ENCODE data around the gene FILIP1L. TPM values are rescaled to one million over a fixed set of nuclear protein-coding genes. Genes with fewer than 3 reads are reported as not detected.

Gene FILIP1L
- total RNA-seq, 3 donors from 2014 or later = 19.8 to 23.7 (median 23.3) TPM

DNA sequence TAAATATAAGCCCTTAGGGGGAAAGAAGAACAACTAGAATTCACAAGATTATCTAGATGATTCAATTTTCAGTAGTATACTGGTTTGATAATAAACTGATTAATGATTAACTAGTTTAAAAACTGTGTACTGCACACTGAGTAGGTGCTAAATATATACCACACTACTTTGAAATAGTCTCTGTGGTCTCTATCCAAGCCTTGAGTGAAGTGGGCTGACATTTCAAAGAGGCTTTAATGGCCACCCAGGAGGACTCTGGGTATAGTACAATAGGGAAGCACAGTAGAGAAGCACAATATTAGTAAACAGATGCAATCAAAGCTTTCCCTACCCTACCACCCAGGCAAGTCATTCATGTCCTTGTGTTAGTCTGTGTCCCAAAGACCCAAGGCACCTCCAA lies 46.7 kb downstream of the FILIP1L start:
- H3K36me3 ChIP-seq = no peaks in the 10 kb centered on the region
- TF ChIP-seq POLR2A (IDR thresholded peaks at IDR 0.05) = no peak
- no peak for TF ChIP-seq POLR2AphosphoS5 (IDR thresholded peaks at IDR 0.05)
- TF ChIP-seq, protein P1, sequence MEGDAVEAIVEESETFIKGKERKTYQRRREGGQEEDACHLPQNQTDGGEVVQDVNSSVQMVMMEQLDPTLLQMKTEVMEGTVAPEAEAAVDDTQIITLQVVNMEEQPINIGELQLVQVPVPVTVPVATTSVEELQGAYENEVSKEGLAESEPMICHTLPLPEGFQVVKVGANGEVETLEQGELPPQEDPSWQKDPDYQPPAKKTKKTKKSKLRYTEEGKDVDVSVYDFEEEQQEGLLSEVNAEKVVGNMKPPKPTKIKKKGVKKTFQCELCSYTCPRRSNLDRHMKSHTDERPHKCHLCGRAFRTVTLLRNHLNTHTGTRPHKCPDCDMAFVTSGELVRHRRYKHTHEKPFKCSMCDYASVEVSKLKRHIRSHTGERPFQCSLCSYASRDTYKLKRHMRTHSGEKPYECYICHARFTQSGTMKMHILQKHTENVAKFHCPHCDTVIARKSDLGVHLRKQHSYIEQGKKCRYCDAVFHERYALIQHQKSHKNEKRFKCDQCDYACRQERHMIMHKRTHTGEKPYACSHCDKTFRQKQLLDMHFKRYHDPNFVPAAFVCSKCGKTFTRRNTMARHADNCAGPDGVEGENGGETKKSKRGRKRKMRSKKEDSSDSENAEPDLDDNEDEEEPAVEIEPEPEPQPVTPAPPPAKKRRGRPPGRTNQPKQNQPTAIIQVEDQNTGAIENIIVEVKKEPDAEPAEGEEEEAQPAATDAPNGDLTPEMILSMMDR (IDR thresholded peaks at IDR 0.05) = no peak
- H3K27me3 ChIP-seq = no peaks in the 10 kb centered on the region
- H3K4me1 ChIP-seq = no peaks in the 10 kb centered on the region
- no peaks in the 10 kb centered on the region for H3K9me3 ChIP-seq
- intact Hi-C loops (cut with DNase I; ENCODE audit: low total_unique reads) = no loop called here
- no peak overlapping the region for H3K27ac ChIP-seq
- no peak overlapping the region for H3K4me3 ChIP-seq
- DNase-seq (ENCODE audit: low spot score in 2 of 2) = no peak

DNA sequence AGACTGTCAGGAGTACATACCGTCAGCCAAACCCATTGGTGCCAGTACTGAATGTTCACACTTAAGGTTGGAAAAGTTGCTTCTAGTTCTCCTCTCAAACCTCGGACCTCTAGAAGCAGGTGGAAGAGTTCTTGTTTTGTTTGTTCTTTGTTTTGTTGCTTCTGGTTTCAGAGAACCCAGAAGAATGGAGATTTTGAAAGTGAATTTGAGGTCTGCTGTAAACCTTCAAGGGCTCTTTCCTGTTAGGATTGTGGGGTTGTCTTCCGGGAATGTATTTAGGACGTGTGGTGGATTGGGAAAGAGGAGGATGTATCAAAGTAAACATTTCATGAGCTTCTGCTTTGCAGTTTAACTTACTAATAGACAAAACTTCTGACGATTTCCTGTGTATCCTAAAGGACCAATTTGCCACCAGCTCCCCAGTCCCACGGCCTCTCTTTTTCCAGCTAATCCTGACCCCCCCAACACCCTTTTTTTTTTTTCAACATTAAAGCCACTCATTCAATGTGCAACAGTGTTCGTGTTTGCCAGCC lies 50.3 kb downstream of the FILIP1L start:
- no peak for DNase-seq (ENCODE audit: low spot score in 2 of 2)
- TF ChIP-seq POLR2A (IDR thresholded peaks at IDR 0.05) = no peak
- TF ChIP-seq, protein P1 (IDR thresholded peaks at IDR 0.05) = no peak
- TF ChIP-seq POLR2AphosphoS5 (IDR thresholded peaks at IDR 0.05) = no peak
- Histone ChIP-seq H3K4me3 (no peak overlapping the region), H3K36me3 (no peaks in the 10 kb centered on the region), H3K4me1 (no peaks in the 10 kb centered on the region), H3K27me3 (no peaks in the 10 kb centered on the region), H3K27ac (no peak overlapping the region), H3K9me3 (no peaks in the 10 kb centered on the region)
- intact Hi-C loops (cut with DNase I; ENCODE audit: low total_unique reads) = no loop called here

DNA sequence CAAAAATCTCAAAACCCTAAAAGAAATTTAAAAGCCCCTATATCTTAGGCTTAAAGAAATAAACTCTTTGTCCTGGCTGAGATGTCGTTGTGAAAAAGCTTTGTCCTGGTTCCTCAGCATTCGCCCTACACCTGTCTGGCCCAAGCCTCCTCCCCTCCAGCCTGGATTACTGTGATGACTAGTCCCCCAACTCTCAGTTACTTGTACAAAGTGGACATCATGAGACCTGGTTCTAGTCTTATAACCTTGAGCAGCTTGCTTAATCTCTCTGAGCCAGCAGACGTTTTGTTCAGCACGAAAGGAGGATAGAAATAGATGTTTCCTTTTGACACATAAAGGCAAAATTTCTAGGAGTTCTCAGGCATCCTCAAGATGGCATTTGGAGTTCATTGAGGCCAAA lies 51.6 kb downstream of the FILIP1L start:
- no peak overlapping the region for H3K27ac ChIP-seq
- intact Hi-C loops (cut with DNase I; ENCODE audit: low total_unique reads) = no loop called here

DNA sequence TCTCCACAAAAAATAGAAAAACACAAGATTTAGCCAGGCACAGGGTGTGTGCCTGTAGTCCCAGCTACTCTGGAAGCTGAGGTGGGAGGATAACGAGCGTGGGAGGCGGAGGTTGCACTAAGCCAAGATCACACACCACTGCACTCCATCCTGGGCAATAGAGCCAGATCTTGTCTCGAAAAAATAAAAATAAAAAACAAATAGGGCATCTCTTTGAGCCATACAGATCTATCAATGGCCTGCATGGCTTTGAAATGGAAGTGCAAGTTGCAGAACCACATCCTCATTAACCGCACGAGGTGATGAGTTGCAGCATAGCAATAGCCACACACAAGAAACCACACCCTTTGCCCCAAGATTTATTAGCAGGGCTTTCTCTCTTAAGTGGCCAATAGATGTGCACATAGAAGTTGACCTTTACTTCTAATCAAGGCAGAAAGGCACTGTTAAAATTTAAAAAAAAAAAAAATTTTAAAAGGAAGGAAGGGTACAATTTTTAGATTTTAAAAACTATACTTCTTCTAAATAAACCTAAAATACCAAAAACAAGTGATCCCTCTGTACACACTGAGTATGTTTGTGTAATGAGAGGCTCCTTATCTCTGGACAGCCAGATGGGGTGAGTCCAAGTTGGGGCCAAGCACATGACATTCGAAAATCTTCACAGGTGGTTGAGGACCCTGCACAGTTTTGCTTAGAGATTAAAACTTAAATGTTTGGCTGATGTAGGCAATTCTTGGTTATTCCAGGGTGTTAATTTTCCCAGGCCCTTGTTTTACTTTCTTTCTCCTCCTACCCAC lies 53.4 kb downstream of the FILIP1L start:
- intact Hi-C loops (cut with DNase I; ENCODE audit: low total_unique reads) = no loop called here

More for the DNA sequence above, 51.6 kb downstream of the FILIP1L start:
- Histone ChIP-seq H3K4me3 (no peak overlapping the region), H3K9me3 (no peaks in the 10 kb centered on the region), H3K27me3 (no peaks in the 10 kb centered on the region), H3K36me3 (no peaks in the 10 kb centered on the region), H3K4me1 (no peaks in the 10 kb centered on the region)
- no peak for DNase-seq (ENCODE audit: low spot score in 2 of 2)
- TF ChIP-seq POLR2AphosphoS5 (IDR thresholded peaks at IDR 0.05) (no peak), POLR2A (IDR thresholded peaks at IDR 0.05) (no peak)
- TF ChIP-seq, protein P1 (IDR thresholded peaks at IDR 0.05) = no peak

DNA sequence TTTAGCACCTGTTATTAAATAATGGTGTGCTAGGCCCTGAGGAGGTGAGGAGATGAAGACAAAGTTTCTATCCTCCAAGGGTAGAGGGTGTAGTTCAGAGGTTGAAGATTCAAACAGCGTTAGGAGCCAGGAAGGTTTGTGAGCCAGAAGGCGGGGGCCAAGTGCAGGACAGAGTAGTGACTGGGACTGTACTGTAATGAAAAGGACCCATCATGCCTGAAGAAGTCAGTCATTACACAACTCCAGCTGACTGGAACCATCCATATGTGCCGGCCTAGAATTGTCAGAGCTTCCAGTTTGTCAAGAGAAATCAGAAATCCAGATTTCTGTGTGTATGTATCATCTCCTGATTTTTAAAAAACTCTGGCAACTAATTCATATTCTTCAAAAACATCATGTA lies 54.8 kb downstream of the FILIP1L start:
- no peak overlapping the region for H3K27ac ChIP-seq
- H3K9me3 ChIP-seq = no peaks in the 10 kb centered on the region
- H3K4me3 ChIP-seq = no peak overlapping the region
- H3K4me1 ChIP-seq = no peaks in the 10 kb centered on the region
- TF ChIP-seq, protein P1 (IDR thresholded peaks at IDR 0.05) = no peak
- no peak for TF ChIP-seq POLR2AphosphoS5 (IDR thresholded peaks at IDR 0.05)
- no peak for TF ChIP-seq POLR2A (IDR thresholded peaks at IDR 0.05)
- no peaks in the 10 kb centered on the region for H3K27me3 ChIP-seq
- intact Hi-C loops (cut with DNase I; ENCODE audit: low total_unique reads) = no loop called here
- DNase-seq (ENCODE audit: low spot score in 2 of 2) = no peak
- no peaks in the 10 kb centered on the region for H3K36me3 ChIP-seq

More for the DNA sequence above, 53.4 kb downstream of the FILIP1L start:
- Histone ChIP-seq H3K36me3 (no peaks in the 10 kb centered on the region), H3K9me3 (no peaks in the 10 kb centered on the region), H3K27ac (no peak overlapping the region), H3K4me3 (no peak overlapping the region), H3K4me1 (no peaks in the 10 kb centered on the region), H3K27me3 (no peaks in the 10 kb centered on the region)
- DNase-seq (ENCODE audit: low spot score in 2 of 2) = no peak
- TF ChIP-seq, protein P1 (IDR thresholded peaks at IDR 0.05) = no peak
- TF ChIP-seq POLR2AphosphoS5 (IDR thresholded peaks at IDR 0.05) = no peak
- no peak for TF ChIP-seq POLR2A (IDR thresholded peaks at IDR 0.05)

All from breast epithelium (tissue), 4 donors.